Iris pigment epithelial cell (primary cell): ENCODE results near the gene FAM89B.
A peak's percentile ranks its signal among the peaks of the same experiment; 100 is the strongest.

Source experiments
- DNase-seq: peaks from one replicate; pipeline ENCODE4 v3.0.0-alpha.2; 2011; ENCODE audit warnings: low read depth

The FAM89B gene

DNA sequence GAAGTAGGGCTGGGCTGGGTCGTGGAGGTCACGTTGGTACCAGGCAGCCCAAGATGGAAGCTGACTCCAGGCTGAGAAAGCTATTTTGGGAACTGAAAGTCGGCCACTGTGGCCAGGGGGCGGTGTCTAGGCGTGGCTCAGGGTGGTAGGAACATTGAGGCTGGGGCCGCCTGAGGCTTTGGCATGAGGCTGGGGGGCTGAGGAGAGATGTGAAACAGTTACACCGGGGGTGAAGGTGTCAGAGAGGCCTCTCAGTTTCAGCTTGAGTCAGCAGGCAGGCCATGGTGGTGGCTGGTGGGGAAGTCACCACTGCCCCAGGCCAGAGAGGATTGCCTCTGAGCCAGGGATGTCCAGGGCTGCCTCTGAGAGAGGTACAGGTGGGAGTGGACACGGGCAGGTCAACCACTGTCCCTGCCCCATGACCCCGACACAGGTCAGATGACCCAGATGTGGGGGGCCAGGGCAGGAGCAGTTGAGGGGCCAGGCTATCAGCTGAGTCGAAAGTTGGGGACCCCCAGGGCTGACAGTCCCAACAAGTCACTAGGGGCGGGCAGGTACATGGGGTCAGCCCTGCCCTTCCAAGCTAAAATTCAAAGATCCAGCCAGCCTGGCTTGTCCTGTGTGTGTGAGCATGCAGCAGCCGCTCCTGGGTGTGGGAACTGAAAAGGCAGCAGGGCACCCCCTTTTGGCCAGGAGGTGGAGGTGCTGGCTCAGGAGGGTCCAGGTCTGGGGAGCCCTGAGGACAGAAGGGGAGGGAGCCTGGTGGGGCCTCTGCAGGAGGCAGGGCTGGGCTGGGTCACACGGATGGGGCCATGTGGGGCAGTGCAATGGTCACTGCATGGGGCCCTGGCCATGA lies 16.1 kb downstream of the FAM89B start:
- peak; percentile 60 for DNase-seq

DNA sequence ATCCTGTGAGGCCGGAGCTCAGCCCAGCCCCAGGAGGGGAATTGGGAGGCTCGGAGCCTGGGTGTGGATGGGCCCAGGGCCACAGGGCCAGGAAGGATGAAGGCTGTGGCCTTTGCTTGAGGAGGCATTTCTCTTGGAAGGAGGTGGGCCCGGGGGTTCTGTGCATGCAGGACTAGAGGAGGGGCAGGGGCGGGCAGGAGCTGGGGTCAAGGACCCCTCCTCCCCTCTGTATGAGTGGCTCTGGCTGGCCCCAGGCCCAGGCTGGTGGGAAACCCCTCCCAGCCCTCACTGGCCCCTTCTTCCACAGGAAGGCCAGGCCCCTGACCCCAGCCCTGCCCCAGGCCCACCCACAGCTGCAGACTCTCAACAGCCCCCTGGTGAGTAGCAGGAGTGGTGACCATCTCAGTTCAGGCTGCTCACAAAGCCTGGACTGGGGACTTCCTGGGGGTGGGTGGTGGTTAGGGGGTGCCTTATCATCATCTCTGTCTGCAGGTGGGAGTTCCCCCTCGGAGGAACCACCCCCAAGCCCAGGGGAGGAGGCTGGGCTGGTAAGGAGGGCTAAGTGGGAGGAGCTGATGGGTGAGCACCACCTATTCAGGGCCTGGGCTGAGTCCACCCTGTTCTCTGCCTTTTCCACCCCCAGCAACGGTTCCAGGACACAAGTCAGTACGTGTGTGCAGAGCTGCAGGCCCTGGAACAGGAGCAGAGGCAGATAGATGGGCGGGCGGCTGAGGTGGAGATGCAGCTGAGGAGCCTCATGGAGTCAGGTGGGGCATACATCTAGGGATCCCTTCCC lies 17.3 kb downstream of the FAM89B start:
- DNase-seq: no peak

DNA sequence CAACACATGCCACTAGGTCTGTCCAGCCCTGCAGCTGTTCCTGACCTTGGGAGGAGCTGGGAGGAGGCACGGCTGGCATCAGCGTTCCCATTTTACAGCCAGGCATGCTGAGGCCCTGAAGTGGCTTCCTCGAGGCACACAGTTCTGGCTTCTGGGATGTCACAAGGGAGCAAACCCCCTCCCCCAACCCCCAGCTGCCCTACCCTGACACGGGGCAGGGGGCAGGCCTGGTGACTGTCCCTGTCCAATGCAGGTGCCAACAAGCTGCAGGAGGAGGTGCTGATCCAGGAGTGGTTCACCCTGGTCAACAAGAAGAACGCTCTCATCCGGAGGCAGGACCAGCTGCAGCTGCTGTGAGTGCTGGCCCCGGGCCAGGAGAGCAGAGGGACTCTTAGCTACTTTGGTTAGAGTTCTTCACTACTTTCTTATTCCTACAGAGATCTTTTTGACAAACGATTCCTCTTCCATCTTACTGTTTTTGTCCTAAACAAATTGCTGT lies 18.0 kb downstream of the FAM89B start:
- peak; percentile 43 for DNase-seq

DNA sequence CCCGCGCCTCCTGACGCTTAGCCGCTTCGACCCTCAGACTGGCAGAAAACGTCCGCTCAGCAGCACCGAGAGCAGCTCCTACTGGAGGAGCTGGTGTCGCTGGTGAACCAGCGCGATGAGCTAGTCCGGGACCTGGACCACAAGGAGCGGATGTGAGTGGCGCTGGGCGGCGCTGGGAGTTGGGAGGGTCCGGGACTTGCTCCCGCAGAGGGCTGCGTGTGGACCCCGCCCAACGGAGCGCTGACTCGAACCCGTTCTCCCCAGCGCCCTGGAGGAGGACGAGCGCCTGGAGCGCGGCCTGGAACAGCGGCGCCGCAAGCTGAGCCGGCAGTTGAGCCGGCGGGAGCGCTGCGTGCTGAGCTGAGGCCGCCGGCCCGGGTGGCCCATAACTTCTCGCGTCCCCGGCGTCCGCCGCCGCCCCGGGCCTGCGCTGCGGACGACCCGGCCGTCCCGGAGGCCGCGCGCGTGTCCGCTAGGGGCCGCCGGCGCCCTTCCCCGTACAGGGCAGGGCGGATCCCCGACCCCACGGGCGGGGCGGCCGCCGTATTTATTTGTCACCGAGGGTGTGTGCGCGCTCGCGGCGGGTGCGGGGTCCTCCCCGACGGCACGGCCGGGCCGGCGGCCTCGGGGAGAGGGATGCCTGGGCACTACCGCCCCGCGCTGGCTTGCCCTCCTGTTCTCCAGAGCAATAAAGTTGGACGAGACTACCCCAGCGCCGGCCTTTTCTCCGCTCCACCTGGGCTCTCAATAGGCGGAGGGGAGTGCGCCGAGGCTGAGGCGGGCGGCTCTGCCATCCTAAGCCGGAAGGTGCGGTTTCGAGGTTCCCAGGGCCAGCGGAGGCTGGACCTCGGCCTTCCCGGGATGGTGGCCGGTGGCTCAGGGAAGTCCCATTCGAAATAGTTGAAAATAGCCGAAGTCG lies 19.9 kb downstream of the FAM89B start:
- peak; percentile 65 for DNase-seq

DNA sequence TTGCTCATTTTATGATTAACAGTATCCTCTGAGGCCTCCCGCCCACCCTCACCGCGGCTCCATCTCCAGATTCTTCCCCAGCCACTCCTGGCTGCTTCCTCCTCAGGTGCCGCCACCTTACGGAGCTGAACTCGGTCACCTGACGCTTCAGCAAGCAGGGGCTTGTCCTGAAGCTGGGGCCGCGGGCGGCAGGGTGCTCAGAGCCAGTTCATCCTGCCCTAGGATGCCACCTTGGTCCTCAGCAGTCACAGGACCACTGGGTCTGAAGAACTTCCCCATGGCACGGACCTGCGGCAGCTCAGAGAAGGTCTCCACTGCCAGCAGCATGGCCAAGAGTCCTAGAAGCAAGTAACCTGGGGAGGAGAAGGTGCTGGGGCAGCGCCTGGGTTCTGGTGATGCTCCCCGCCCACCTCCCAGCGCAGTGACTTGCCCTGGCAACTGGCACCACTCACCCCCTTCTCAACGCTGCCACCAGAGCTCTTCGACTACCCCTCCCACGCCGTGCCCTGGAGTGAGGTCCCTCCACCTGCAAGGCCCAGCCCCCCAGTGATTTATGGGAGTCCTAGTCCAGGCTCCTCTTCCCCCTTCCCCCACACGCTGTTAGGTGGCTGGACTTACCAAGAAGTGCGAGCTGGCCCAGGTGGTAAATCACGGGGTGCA lies 20.6 kb downstream of the FAM89B start:
- no peak for DNase-seq

DNA sequence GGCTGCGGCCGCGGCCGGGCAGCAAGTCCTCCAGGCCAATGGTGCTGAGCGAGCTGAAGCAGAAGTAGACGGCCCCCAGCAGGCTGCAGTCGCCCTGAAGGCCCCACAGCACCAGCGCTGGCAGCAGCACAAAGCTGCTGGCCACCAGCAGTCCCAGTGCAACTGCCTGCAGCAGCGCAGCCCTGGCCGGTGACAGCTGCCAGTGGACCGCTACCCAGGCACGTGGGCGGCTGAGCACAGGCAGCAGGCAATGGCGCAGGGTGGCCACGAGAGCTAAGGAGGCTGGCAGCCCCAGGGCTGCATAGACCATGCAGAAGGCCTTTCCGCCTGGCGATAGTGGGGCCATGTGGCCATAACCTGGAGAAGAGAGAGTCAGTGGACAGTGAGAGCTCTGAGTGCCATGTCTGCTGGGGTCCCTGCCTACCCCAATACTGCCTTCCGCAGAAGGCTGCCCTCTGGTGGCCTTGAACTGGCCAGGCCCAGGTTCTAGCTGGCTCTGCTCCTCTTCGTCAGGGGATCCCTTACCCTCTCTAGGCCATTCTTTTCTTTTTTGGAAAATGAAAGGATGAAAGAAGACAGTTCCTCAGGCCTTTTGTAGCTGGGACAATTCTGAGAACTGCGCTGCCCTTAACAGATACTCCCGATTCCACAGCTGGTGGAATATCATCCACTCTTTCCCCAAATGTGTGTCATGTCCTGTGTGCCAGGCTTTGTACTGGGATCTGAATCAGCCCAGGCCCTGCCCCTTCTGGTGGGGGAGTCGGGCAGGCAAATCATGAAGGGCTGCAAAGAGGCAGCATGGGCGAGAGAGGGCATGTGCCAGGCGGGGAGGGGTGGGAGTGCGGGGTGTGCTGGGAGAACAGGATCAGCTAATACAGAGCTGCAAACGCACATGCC lies 21.4 kb downstream of the FAM89B start:
- DNase-seq: no peak

DNA sequence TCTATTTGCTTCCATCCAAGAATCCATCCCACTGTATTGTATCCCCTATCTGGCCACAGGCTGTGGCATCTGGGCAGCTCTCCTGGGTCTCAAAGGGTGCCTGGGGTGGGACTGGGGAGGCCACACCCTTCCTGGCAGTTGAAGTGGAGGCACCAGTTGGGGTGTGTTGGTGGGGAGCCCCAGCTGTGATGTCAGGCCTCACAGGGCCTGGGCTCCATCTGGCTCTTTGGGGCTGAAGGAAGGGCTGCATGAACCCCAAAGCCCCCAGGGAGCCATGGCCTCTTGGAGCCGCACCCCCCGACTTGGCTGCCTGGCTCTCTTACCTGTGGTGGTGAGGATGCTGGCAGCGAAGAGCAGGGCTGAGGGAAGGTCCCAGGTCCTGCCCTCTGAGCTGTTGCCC lies 22.8 kb downstream of the FAM89B start:
- no peak for DNase-seq

DNA sequence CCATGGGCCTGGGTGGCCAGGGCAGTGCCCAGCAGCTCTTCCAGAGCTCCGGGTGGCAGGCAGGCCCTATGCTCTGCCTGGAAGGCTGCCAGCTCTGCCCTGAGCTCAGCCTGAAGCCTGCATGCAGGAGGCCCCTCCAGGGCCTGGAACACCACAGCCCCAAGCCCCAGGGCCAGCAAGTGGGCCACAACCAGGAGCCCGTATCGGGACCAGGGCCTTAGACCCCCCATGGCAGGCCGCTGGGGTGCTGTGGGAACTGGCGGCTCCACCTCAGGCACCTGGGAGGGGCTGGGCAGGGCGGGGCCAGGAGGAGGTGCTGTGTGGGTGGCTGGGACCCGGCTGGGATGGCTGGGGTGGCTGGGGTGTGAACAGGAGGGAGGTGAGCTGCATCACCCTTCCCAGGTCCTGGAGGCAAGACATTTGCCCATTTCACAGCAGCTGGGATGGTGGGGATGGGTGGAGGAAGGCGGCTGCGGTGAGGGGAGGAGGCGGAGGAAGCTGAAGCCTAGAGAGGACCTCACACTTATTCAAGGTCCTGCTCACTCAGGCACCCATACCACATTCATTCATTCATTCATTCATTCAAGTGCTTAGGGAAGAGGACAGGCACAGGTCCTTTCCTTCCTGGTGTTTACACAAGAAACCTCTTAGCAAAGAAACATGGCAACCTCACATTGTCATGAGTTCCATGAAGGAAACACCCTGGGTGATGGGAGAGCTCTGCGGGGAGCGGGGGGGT lies 23.4 kb downstream of the FAM89B start, which contains the start of gene KCNK7:
TSS of gene KCNK7 (minus strand) at position 258 of the 739 bp plus-strand sequence. CDS start at position 230, 28 bp downstream.
- DNase-seq: no peak

DNA sequence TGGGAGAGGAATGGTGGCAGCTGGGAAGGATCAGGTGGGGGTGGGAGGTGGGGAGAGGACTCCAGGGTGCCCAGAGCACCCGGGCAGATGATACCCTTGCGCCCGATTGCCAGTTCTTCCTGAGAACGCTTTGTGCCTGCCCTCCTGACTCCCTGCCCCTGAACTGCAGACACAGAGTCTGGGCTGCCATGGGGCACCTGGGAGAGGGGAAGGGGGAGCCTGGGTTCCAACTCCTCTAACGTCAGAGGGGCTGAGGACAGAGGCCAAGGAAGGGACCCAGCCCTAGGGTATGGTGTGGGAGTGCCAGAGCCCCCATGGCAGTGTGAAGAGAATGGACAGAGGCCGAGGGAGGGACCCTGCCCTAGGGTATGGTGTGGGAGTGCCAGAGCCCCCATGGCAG lies 24.2 kb downstream of the FAM89B start:
- no peak for DNase-seq

DNA sequence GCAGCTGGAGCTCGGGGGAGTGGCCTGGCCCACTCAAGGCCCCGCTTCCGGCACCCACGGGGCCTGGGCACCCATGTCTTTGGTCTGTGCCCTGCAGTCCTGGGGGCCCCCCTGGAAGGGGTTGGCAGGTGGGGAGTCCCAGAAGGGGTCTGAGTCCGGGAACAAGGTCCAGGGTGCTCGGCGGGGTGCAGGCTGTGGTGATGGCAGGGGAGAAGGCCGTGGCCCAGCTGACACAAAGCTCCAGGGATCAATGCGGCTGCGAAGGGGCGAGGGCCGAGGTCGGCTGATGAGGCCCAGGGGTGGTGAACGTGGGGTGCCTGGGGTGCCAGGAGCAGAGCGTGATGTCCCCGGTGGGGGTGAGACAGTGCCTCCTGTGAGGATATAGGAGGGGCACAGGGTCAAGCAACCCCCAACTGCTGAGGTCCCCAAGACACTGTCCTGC lies 25.9 kb downstream of the FAM89B start:
- no peak for DNase-seq

DNA sequence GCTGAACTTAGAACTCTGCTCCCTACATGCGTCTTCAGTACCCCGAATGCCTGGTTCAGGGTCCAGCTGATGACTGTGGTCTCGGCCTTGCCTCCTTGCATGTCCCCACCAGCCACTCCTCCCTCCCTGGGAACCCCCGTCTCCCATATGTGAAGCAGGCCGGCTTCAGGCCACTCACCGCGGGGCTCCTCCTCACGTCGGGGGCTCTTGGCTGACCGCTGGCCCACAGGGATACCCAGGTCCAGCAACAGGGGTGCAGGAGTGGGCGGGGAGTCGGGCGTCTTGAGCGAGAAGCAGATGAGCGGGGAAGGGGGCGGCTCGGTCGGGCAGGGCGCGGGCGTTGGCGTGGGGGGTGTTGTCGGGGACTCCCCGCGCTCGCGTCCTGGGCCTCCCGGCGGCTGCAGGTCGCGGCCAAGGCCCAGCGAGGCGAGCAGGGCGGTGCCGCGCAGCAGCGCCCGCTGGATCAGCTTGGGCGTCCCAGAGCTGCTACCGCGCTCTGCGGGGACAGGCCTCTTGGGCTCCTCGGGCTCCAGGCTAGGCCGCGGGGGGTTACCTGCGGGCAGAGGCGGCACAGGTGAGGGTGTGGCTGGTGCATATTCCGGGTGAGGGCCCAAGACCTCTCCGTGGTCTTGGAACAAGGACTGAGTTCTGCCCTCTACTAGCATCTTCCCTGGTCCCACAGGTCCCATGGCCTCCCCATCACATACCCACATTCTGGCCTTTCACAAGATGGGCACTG lies 27.0 kb downstream of the FAM89B start:
- DNase-seq: no peak

DNA sequence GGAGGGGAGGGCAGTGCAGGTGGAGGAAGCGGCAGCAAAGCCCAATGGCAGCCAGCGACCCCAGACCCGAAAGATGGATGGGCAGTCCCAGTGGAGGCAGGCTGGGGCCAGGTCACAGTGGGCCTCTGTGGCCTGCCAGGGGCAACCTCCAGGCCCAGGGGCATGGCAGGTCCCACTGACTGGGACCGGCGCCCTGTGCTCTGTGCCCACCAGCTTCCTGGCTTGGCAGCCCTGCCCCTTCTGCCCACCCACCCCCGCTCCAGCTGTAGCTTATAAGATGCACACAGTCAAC lies 27.6 kb downstream of the FAM89B start:
- DNase-seq: no peak

DNA sequence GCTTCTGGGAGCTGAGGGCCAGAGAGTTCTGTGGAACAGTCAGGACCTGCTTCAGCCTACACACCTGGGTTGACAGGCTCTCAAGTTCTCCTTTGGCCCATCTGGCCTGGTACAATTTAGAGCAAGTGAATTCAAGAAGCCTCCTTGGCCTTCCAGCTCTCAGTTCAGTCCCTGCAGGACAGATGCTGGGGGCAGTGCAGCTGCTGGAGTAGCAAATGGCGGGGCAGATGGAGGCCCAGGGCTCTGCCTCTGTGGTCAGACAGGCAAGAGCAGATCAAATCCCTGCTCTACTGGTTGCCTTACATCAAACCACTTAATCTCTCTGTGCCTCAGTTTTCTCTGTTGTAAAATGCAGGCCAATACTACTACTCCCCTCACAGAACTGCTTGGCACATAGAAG lies 31.9 kb downstream of the FAM89B start:
- DNase-seq: no peak

DNA sequence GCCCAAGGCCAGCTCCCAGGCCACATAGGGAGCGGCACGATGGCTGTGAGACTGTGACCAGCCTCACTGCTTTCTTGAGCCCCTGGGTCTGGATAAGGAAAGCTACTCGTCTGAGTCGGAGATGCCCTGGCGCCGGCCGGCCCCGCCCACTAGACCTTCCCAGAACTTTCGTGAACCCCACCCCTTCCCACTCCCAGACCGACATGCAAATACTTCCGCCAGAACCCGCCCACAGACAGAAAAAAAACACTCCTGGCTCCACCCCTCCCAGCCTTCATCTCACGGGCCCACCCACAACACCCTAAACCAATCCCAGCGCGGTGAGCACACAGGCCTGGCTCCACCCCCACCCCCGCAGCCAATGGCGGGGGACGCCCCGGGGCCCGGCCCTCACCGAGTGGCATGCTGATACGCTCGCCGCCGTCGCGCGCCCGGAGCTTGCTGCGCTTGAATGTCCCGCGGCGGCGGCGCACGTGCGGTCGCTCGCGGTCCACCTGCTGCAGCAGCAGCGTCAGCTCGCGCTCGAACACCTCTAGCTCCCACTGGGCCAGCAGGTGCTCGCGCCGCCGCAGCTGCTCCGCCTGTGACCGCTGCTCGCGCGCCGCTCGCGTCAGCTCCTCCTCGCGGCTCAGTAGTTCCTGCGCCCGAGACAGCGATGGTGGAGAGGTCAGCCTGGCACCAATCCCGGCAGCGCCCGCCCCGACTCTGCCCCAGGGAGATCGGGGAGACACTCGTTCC lies 34.7 kb downstream of the FAM89B start:
- peak; percentile 97 for DNase-seq

DNA sequence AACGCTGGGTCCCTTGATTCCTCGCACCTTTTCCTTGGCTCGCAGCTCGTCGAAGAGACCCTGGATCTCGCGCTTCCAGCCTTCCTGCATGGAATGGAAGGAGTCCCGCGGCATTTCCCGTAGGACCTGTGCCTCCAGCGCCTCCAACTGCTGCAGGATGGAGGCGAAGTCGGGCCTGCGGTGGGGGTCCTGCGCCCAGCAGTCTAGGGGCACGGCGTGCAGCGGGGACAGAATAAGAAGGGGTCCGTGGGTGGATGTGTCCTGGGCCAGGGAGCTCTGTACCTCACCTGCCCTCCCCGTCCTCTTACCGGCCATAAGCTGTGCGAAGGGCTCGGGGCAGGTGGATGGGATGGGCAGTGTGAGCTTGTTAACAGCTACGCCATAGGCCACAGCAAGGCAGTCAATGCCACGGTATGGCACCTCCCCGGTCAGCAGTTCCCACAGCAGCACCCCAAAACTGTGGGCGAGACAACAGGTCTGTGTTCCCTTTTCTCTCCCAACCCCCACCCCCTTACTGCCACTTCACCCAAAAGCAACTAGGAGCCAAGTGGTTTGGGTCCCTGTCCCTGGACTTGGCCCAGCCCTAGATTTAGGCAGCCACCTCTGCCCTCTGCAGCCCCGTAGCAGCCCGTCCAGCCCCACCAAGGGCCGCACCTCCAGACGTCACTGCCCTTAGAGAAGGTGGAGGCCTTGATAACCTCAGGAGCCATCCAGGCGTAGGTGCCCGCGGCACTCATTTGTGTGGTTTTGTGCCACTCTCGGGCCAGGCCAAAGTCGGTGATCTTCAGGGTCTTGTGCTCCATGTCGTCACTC lies 35.5 kb downstream of the FAM89B start:
- no peak for DNase-seq

DNA sequence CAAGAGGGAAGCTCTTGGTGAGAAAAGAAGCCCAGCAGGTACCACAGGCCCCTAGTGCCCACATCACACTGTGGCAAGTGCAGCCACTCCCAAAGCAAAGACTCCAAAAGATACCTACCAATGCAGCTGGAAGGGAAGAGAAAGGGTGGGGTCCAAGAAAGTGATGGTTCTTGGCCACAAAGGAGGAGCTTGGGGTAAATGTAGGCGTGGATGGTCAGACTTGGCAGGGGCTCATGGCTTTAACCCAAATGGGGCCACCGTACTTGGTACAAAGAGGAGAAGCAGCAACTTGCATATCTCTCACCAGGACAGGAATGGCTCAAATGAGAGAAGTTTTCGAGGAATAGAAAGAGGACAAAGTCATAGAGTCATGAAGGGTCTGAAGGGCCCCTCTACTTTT lies 36.9 kb downstream of the FAM89B start:
- no peak for DNase-seq

DNA sequence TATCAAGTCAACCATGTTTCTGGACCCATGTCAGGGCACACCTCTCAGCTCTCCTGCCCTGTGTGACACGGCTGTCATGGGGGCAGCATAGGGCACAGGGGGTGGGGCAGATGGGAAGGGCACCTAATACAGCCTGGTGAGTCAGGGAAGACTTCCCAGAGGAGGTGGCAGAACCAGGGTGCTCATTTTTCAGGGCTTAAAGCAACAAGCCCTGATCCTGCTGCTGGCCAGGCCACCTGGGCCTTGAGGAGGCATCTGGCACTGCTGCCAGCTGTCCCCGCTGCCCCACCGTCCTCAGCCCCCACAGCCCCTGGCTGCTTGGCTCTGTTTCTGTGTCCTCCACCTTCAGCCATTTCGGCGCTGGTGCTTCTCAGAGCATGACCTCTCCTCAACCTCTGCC lies 37.3 kb downstream of the FAM89B start:
- DNase-seq: no peak
